Muscle of back (tissue), 11 donors: Measurements from ENCODE around the gene BCAS1. TPM values are rescaled to one million over a fixed set of nuclear protein-coding genes. Genes with fewer than 3 reads are reported as not detected.

Experiments
- DNase-seq, 3 donors: peaks; one replicate each; pipeline versions ENCODE4 v3.0.0 to v3.0.0-alpha.2; 2013
- polyA plus RNA-seq, 10 donors: library from polyadenylated mRNA; unstranded; fragments of 120-200 nt; gene quantifications; one replicate each; pipeline ENCODE4 v1.2.1, GENCODE V29; 2013; ENCODE audit not compliant: insufficient read length in 10 of 10

The BCAS1 gene
- polyA plus RNA-seq, 10 donors, result 2.5 to 21.5 (median 5.7) TPM

DNA sequence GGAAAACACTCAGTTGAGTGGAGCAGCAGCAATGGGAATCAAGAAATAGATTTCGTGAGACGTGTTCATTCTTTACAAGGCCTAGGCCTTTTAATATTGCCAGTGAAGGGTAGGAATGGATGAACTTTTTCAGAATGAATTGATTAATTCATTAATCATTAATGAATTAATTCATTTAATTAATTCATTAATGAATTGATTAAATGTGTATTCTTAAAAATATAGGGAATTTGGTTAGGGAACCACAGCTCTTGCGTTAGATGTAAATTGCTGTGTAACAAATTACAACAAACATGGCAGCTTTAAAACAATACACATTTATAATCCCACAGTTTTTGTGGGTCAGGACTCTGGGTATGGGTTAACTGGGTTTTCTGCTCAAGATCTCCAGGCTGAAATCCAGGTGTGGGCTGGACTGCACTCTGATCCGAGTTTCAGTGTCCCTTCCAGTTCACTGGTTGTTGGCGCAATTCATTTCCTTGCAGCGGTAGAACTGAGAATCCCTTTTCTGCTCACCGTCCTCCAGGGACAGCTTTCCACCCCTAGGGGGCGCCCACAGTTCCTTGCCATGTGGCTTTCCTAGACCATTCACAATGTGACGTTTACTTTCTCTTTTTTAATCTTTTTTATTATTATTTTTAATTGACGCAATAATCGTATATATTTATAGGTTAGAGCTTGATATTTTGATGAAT lies 32.8 kb upstream of the BCAS1 start:
- DNase-seq, result peak in 2 of 3 donors; percentile 22 to 52

DNA sequence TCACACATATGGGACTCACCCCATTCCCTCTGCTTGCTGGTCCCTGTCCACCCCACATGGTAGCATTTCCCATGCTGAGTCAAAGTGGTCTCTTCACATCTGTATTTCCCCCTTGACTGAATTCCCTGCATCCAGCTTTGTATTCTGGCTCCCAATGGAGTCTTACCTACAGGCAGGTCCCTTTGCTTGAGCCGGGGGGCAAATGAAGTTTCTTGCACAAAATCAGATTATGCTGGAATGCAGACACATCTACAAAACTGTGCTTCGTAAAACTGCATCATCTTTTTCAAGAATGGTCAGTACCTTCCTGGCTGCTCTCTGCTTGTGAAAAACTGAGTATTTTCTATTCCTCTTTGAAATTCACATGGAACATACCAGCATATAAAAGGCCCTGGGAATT lies 32.1 kb upstream of the BCAS1 start:
- no peak for DNase-seq

DNA sequence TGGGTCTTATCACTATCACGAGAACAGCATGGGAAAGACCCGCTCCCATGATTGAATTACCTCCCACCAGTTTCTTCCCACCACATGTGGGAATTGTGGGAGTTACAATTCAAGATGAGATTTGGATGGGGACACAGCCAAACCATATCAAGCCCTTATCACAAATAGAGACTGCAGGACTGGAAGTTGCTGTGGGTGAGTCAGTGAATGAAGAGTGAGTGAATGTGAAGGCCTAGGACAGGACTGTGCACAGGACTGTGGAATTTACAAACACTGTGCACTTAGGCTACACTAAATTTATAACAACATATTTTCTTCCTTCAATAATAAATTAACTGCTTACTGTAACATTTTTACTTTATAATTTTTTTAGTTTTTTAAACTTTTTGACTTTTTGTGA lies 30.2 kb upstream of the BCAS1 start:
- no peak for DNase-seq

DNA sequence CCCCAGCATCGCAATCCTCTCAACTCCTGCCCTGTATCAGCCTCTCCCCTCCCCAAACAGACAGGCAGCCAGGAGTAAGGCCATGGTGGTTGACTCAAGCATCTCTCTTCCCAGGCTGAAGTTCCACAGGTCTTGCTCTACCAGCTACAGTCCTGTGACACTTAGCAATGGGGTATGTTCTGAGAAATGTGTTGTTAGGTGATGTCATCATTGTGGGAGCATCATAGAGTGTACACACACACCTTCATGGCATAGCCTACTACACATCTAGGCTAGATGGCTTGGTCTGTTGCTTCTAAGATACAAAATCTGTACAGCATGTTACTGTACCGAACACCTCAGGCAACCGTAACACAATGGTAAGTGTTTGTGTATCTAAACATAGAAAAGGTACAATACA lies 29.5 kb upstream of the BCAS1 start:
- DNase-seq, result no peak

DNA sequence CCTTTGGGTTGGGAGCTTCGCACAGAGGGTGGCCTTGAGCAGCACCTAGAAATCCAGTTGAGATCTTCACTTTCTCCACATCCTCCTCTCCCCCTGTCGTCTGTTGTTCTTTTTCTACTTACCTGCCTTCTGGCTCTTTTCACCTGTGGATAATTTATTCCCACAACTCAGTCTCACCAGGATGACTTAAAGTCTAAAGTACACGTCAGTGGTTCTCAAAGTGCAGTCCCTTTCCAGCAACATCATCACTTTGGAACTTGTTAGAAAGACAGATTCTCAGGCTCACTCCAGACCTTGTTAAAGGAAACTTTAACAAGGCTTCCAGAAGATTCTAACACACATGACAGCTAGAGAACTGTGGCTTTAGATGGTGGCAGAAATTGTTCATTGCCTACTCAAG lies 27.7 kb upstream of the BCAS1 start:
- DNase-seq, result no peak

DNA sequence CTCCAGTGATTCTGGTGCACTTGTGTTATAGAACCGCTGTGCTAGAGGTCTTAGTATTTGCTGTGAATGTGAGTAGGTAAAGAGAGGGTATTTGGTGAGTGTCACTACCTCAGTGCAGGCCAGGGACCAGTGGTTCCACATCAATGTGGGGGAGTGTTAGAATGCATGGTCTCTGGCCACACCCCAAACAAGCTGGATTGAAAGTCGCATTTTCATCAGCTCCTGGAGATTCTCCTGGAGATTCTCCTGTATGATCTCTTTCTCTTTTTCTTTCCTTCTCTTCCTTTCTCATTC lies 26.8 kb upstream of the BCAS1 start:
- no peak for DNase-seq

DNA sequence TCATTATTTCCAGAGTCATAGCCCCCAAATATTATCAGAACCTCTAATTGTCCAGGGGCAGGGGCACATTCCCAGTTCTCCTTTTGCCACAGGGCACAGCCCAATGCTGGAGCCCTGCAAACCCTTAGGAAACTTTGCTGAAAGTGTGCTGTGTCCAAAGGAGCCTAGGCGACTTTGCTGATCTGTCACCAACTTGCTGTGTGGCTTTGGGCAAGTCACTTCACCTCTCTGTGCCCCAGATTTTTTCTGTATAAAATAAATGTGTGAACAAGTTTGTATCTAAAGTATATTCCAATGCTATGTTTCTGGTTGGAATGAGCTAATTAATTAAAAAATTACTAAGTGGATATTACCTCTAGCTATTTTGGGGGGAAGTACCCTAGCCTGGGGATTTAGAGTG lies 25.4 kb upstream of the BCAS1 start:
- no peak for DNase-seq

DNA sequence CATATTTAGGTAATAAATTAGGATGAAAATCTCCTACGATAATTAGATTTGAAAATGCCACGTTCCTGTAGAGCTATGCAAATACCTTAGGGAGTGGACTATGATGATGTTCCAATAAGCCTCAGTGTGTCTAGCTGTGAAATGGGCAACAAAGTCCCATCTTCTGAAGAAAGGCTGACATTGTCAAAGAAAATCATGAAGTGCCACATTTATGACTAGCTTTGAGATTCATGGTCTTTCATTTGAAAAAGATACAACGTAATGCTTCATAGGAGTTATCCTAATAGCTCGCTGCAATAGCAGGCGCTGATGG lies 23.8 kb upstream of the BCAS1 start:
- DNase-seq, result no peak

DNA sequence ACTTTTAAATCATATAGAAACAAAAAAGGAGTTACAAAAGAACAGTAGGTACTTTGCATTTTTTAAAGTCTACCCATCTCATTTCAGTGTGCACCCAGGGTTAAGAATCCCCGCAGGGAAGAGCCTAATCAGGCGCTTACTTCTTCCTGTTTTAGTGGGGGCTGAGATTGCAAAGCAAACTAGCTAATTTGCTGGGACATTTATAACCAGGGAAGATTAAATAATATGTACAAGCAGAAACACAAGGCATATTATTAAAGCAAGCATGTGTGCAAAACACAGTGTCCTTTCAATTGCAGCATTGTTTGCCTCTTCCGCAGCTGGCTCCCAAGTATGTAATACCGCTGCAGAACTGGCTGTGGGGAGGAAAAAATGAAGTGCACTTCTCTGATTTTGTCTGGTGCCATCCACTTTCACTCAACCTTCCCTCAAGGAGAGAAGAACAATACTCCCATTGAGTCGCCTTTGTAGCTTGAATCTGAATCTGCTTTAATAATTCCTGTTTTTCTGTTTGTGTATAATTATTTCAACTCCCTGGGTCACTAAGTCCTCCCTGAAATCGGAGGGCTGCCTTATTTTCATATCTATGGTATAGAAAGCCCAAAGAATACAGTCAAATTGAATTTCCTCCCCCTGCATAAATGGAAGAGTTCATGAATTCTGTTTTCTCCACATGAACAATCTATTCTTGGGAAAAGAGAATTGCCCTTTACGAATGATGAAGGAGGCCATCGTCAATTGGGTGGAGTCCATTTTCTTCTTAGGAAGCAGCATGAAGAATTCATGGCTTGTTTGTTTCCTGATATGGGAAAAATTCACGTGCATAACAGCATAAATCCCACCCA lies 23.3 kb upstream of the BCAS1 start:
- no peak for DNase-seq

DNA sequence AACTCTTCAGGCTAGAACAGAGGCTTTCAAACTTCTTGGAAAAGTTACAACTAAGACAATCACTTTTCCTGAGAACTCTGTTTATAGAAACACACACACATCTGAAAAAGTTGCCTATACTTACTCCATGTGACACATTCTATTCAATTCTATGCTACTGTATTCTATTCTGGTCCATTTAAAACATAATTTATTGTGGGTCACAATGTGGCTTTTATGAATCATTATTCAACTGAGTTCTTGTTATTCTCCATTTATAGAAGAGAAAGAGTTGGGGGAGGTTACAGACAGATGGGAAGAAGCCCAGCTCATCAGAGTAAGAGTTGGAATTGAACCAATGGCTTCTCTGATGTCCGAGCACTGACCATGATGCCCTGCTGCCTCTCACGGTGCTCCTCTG lies 21.6 kb upstream of the BCAS1 start:
- DNase-seq, result no peak

DNA sequence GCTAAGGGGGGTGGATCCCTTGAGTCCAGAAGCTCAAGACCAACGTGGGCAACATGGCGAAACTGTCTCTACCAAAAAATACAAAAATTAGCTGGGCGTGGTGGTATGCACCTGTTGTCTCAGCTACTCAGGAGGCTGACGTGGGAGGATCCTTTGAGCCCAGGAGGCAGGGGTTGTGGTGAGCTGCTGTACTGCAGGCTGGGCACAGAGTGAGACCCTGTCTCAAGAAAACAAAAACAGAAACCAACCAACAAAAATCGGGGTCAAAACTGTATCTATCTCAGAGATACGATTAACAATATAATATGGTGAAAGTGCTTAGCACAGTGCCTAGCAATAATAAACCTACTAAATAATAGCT lies 20.7 kb upstream of the BCAS1 start:
- no peak for DNase-seq

DNA sequence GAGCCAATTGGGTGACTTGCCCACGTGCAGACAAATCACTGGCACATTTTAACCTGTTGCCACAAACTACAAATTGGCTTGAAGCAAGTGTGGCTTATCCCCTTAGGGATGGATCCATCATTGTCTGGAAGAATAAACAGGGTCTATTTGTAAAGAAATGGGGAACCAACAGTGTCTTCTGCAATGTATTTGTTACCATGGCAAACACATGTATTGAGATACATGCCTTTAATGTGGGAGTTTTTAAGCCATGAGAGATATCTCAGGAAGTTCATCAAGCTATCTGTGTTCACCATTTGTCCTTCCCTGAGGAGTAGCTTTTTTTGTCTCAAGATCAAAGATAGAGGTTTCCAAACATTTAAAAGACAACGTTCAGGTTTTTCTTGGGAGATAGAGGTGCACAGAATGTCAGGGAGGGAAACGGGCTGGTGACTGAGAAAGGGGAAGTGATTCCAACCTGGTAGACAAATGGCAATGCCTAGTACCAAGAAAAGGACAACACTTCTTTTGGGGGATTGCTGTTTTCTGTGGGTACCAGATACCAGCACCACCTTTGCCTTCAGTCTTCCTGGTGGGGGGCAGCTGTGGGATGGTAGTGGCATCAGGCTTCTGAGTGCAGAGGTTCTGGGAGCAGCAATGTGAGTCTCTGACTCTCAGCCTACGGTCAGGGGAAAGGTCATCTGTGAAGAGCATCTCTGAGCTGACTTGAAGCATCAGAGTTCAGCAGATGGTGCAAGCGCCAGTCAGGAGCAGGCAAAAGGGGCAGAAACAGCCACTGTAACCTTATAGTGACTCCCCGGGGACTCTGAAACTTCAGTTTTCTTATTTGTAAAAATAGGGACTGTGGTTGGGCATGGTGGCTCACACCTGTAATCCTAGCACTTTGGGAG lies 20.1 kb upstream of the BCAS1 start:
- no peak for DNase-seq

DNA sequence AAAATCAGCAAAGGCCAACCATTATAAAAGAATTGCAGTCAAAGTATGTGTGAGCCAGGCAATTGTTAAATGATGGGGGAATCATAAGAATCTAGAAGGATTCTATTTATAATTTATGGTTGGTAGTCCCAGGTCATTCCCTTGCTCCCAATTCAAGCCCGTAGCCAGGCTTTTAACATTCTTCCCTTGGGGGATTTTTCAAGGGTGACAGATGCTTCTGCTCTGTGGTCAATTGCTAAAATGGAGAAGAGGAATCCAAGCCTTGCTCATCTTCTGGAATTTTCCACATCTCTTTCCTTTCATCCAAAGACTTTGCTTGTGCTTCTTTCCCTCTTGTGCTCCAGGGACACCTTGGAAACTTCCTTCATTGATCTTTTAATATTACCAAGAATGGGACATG lies 18.0 kb upstream of the BCAS1 start:
- DNase-seq, result no peak

DNA sequence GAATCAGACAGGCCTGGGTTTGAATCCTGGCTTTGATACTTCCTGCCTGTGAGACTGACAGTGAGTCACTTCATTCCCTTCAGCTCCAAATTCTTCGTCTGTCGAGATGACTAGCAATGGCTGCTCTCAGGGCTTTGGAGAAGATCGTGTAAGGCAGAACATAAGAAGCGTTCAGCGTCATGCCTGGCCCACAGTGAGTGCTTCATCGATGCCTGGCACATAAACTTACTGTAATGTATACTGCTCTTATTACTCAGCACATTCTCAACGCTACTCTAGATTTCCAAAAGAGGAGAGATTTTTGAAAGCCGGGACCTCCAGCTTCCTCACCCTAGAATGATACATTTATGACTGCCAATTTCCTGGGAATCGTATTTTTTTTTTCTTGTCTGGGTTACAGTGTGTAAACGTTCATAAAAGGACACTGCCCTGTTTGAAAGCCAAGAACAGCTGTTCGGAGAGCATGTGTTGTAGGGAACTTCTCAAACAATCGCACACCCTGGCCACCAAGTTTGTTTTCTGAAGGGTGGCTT lies 16.2 kb upstream of the BCAS1 start:
- DNase-seq, result peak; percentile 16 to 53 (median 38)

DNA sequence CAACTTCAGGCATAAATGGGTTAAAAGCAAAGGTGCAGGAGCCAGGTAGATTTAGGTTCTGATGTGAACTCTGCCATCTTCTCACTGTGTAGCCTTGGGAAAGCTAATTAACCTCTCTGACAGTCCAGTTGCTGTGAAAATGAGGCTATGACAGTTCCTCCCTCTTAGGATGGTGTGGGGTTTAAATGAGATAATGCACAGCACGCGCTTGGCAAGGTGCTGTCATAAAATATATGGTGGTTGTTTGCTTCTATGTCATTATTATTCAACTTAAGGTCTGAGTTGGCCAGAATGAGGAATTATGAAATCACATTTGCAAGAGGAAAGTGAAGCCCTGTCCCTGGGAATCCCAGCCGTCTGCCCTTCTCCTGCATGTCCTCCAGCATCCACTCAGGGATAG lies 15.5 kb upstream of the BCAS1 start:
- DNase-seq, result no peak

DNA sequence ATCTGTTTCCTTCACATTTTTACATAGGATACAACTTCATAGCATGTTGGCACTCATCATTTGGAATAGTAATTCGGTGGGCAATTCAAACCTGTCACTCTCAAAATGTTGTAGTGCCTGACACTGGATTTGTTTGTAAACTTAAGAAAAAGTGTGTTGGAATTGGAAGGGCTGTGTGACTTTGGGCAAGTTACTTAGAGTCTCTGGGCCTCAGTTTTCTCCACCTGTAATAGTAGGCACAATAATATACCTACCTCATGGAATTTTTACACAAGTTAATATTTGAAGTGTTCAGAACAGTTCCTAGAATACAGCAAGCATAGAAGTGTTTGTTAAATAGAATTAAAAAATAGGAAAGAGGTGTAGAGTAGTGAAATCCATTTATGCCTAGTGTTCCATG lies 15.0 kb upstream of the BCAS1 start:
- no peak for DNase-seq

DNA sequence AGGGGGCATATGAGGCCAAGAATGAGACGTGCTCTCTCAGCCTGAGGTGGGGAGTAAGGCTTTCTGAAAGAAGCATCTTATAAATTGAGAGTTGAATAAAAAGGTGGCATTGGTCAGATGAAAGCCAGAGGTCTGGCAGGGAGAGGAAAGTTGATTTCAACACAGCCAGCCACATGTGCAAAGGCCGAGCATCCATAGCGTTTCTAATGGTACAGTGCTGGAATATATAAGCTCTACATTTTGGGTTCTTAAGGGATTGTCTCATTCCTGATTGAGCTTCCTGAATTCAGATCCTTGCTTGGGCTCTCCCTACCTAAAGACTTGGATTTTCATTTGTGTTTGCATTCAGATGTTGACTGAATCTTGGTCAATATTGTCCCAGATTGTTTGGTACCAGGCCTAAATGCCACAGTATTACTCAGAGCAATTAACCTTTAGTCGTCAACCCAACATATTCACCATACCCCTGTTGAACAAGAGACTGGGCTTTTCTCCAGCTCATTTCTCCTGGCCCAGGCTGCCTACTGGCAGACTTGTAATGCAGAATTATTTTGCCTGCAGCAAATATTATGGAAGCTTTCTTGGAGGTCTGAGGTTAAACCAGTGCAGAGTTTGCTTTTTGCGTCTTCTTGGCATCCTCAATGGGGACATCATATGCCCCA lies 14.5 kb upstream of the BCAS1 start:
- no peak for DNase-seq

DNA sequence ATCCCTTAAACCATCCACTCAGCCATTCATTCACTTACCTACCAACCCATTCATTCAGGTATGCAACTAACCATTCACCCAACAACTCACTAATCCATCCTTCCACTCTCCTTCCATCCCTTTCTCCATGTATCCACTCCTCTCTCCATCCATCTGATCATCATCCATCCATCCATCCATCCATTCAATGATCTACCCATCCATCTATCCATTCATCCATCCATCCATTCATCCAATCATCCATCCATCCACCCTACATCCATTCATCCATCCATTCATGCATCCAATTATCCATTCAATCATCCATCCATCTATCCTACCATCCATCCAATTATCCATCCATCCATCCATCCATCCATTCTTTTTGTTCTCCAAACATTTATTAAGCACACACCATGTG lies 13.8 kb upstream of the BCAS1 start:
- DNase-seq, result no peak

DNA sequence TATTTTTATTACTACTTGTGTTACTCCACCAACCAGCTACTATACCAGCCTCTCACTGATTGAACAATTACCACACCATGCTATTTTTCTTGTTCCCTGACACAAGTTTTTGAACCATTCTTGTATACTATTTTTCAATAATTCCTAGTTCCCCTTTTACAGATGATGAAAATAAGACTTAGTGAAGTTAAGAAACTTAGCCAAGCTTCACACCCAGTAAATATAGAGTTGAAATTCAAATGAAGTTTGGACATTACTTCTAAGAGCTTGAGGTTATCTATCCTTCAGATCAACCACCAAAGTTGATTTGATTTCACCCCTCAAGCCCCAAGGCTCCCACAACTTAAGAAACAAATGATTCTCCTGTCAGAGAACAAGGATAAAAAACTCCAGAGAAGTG lies 13.1 kb upstream of the BCAS1 start:
- no peak for DNase-seq

DNA sequence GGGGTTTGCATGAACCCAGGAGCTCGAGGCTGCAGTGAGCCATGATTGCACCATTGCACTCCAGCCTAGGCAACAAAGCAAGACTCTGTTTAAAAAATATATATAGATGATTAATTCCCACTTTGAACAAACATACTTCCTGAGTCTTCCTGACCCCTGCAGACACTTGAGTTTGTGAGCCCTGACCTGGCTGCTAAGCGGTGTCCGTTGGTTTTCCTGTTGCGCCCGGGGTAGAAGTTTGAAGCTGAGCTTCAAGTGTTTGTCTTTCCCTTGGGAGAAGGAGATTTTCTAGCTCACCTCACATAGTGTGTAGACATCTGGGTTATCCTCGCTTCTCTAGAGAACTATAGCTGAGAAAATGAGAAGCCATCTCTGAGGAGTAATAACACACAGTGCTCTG lies 11.7 kb upstream of the BCAS1 start:
- DNase-seq, result no peak

DNA sequence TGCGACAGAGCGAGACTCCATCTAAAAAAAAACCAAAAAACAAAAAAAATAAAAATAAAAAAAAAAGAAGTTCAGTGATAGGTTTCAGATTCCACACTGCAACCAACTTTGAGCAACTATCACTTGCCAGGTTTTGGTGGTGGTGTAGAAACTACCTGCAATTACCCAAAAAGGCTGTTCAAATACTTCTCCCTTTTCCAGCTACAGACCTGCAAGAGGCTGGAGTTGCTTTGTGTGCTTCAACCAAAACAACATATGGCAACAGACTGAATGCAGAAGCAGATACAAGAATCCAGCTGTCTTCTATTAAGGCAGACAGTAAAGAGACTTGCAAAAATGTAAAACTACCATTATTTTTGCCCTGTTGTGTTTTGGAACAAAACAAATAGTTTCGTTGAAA lies 9.3 kb upstream of the BCAS1 start:
- DNase-seq, result no peak

DNA sequence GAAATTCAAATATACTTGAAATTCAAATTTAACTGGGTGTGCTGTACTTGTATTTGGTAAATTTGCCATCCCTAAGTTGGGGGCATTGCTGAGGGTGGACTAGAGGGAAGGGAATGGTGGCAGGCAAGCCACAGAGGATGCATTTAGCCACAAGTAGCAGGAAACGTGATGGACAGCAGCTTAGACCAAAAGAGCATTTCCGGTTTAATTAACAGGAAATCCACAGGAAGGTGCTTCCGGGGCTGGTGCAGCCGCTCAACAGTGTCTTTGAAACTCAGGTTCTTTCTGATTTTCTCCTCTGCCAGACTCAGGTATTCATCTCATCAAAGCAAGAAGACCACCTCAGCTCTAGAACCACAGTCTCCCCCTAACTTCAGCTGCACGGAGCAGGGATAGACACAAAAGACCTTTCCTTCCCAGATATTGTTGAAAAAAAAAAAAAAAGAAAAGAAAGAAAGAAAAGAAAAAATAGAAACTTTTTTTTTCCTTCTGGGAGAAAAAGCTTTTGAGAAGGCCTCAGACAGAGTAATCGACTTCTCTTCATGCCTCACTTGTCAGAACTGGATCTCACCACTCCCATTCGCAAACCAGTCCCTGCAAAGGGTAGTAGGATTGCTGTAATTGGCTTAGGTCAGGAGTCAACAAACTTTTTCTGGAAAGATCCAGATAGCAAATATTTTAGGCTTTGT lies 8.0 kb upstream of the BCAS1 start:
- DNase-seq, result no peak
